D721Med (cell line): Measurements from ENCODE around the gene ARHGEF40.

Experiments used
- DNase-seq: peaks from one replicate; pipeline ENCODE4 v3.0.0; 2011; ENCODE audit warnings: low spot score; ENCODE audit not compliant: insufficient read length
- FAIRE-seq: peaks from 2 replicates; lab custom pipeline; 2011; peaks lifted over from hg19 to GRCh38; lab: Jason Lieb, UNC
- CTCF ChIP-seq: IDR thresholded peaks from 2 replicates; pipeline ENCODE4 v1.5.1; 2012; ENCODE audit warnings: mild to moderate bottlenecking, control low read depth; ENCODE audit not compliant: insufficient read depth; ENCODE audit errors: missing control alignments

The ARHGEF40 gene

GRCh38 chr14:21104448-21105060 is 34.5 kb downstream of the ARHGEF40 start:
- peak; percentile 99 for TF ChIP-seq CTCF
- FAIRE-seq (no peak), DNase-seq (no peak)

- no peak for DNase-seq
- FAIRE-seq, result no peak
- TF ChIP-seq CTCF, result no peak
Observed at GRCh38 chr14:21105095-21105494, 35.0 kb downstream of the ARHGEF40 start.

- no peak for TF ChIP-seq CTCF
- FAIRE-seq (no peak), DNase-seq (no peak)
Observed at GRCh38 chr14:21106176-21106497, 36.0 kb downstream of the ARHGEF40 start.

GRCh38 chr14:21106498-21107282 is 36.6 kb downstream of the ARHGEF40 start:
- no peak for DNase-seq
- peak; percentile 91 for TF ChIP-seq CTCF
- no peak for FAIRE-seq

- FAIRE-seq (no peak), DNase-seq (no peak)
- no peak for TF ChIP-seq CTCF
Observed at GRCh38 chr14:21107283-21107800, 37.2 kb downstream of the ARHGEF40 start.

- no peak for TF ChIP-seq CTCF
- FAIRE-seq (no peak), DNase-seq (no peak)
Observed at GRCh38 chr14:21108791-21109190, 38.7 kb downstream of the ARHGEF40 start.

GRCh38 chr14:21109377-21110138 is 39.5 kb downstream of the ARHGEF40 start:
- no peak for TF ChIP-seq CTCF
- FAIRE-seq, result no peak
- no peak for DNase-seq
